NCI-H748 (cell line): ENCODE data around the gene SLC38A2.
A peak's percentile ranks its signal among the peaks of the same experiment; 100 is the strongest.

Experiments
- DNase-seq: peaks from one replicate; lab custom pipeline; 2025; ENCODE audit not compliant: unreplicated experiment; lab: John Stamatoyannopoulos, UW

The SLC38A2 gene

GRCh38 chr12:46396826-46397225, 24.3 kb upstream of the SLC38A2 start:
- no peak for DNase-seq

GRCh38 chr12:46395388-46395787, 22.8 kb upstream of the SLC38A2 start:
- DNase-seq = peak; percentile 49

GRCh38 chr12:46391630-46392029, 19.1 kb upstream of the SLC38A2 start:
- DNase-seq = no peak

GRCh38 chr12:46390881-46391280, 18.3 kb upstream of the SLC38A2 start:
- DNase-seq = no peak

GRCh38 chr12:46390304-46390703, 17.7 kb upstream of the SLC38A2 start:
- no peak for DNase-seq

GRCh38 chr12:46389031-46389616, 16.6 kb upstream of the SLC38A2 start:
- DNase-seq = no peak

- no peak for DNase-seq
Observed at GRCh38 chr12:46388427-46389021, 16.0 kb upstream of the SLC38A2 start.

- DNase-seq = no peak
Observed at GRCh38 chr12:46387670-46388069, 15.1 kb upstream of the SLC38A2 start.

GRCh38 chr12:46386877-46387629, 14.5 kb upstream of the SLC38A2 start:
- DNase-seq = no peak

GRCh38 chr12:46386360-46386867, 13.8 kb upstream of the SLC38A2 start:
- DNase-seq = no peak

GRCh38 chr12:46385438-46385837, 12.9 kb upstream of the SLC38A2 start:
- DNase-seq = no peak

- DNase-seq = no peak
Observed at GRCh38 chr12:46384451-46385309, 12.1 kb upstream of the SLC38A2 start.

- DNase-seq = peak; percentile 75
Observed at GRCh38 chr12:46383654-46384450, 11.3 kb upstream of the SLC38A2 start.

- DNase-seq = peak; percentile 96
Observed at GRCh38 chr12:46382964-46383653, 10.5 kb upstream of the SLC38A2 start.

- DNase-seq = peak; percentile 34
Observed at GRCh38 chr12:46382408-46382963, 9.9 kb upstream of the SLC38A2 start.

GRCh38 chr12:46380881-46381280, 8.3 kb upstream of the SLC38A2 start:
- no peak for DNase-seq

- no peak for DNase-seq
Observed at GRCh38 chr12:46380022-46380796, 7.6 kb upstream of the SLC38A2 start.

GRCh38 chr12:46379352-46379751, 6.8 kb upstream of the SLC38A2 start:
- DNase-seq = no peak

- no peak for DNase-seq
Observed at GRCh38 chr12:46378530-46378929, 6.0 kb upstream of the SLC38A2 start.
